ENCODE data around the gene NASP. TPM values are rescaled to one million over a fixed set of nuclear protein-coding genes. Genes with fewer than 3 reads are reported as not detected.
A peak's percentile ranks its signal among the peaks of the same experiment; 100 is the strongest.

NASP gene
- total RNA-seq, 3 donors from 2014 or later (not counting 1 experiment from before 2014, with no cell fraction given): 109 to 171 (median 121) TPM

- Mint-ChIP-seq H3K9me3 (no peaks in the 10 kb centered on the region), H3K4me3 (no peak overlapping the region), H3K36me3 (peaks cover 11% of the 10 kb centered on the region), H3K4me1 (no peaks in the 10 kb centered on the region), H3K27ac (no peak overlapping the region), H3K27me3 (ENCODE audit: low read depth in 2 of 2) (no peaks in the 10 kb centered on the region)
- Histone ChIP-seq H3K4me1 (ENCODE audit: control insufficient read depth, insufficient read depth, low read length) (no peaks in the 10 kb centered on the region), H3K4me3 (ENCODE audit: low read length) (no peak overlapping the region), H3K27ac (ENCODE audit: low read length) (no peak overlapping the region), H3K27me3 (ENCODE audit: control insufficient read depth, insufficient read depth, low read length) (no peaks in the 10 kb centered on the region), H3K36me3 (ENCODE audit: control insufficient read depth, insufficient read depth, low read length) (peaks cover 72% of the 10 kb centered on the region), H3K9me3 (ENCODE audit: control insufficient read depth, insufficient read depth, low read length) (no peaks in the 10 kb centered on the region)
- TF ChIP-seq CTCF (IDR thresholded peaks at IDR 0.05): no peak
- no peak for ATAC-seq
- DNase-seq: no peak
- intact Hi-C loops (cut with micrococcal nuclease): no loop called here
These were observed 45.2 kb downstream of the NASP start for GRCh38 chr1:45629035-45629434.

- Histone ChIP-seq H3K9me3 (ENCODE audit: control insufficient read depth, insufficient read depth, low read length) (no peaks in the 10 kb centered on the region), H3K27ac (ENCODE audit: low read length) (no peak overlapping the region), H3K4me1 (ENCODE audit: control insufficient read depth, insufficient read depth, low read length) (no peaks in the 10 kb centered on the region), H3K4me3 (ENCODE audit: low read length) (no peak overlapping the region), H3K36me3 (ENCODE audit: control insufficient read depth, insufficient read depth, low read length) (peaks cover 79% of the 10 kb centered on the region), H3K27me3 (ENCODE audit: control insufficient read depth, insufficient read depth, low read length) (no peaks in the 10 kb centered on the region)
- no peak for TF ChIP-seq CTCF (IDR thresholded peaks at IDR 0.05)
- H3K4me3 Mint-ChIP-seq: no peak overlapping the region
- intact Hi-C loops (cut with micrococcal nuclease): no loop called here
- H3K36me3 Mint-ChIP-seq: peaks cover 11% of the 10 kb centered on the region
- H3K27me3 Mint-ChIP-seq (ENCODE audit: low read depth in 2 of 2): no peaks in the 10 kb centered on the region
- H3K27ac Mint-ChIP-seq: peak overlapping the region; percentile 23 to 45
- H3K4me1 Mint-ChIP-seq: no peaks in the 10 kb centered on the region
- 79% methylated on average over 1 of the region's 1 CpG for WGBS (ENCODE audit: insufficient coverage)
- no peak for DNase-seq
- no peak for ATAC-seq
- no peaks in the 10 kb centered on the region for H3K9me3 Mint-ChIP-seq
These were observed 46.6 kb downstream of the NASP start for GRCh38 chr1:45630429-45630828.

GRCh38 chr1:45635211-45635610, 51.4 kb downstream of the NASP start:
- Mint-ChIP-seq H3K36me3 (peaks cover 11% of the 10 kb centered on the region), H3K4me1 (no peaks in the 10 kb centered on the region), H3K27ac (no peak overlapping the region), H3K9me3 (no peaks in the 10 kb centered on the region), H3K27me3 (ENCODE audit: low read depth in 2 of 2) (no peaks in the 10 kb centered on the region), H3K4me3 (no peak overlapping the region)
- no CpG with 5 or more reads among the region's 1 CpG for WGBS (ENCODE audit: insufficient coverage)
- TF ChIP-seq CTCF (IDR thresholded peaks at IDR 0.05): no peak
- Histone ChIP-seq H3K4me3 (ENCODE audit: low read length) (no peak overlapping the region), H3K4me1 (ENCODE audit: control insufficient read depth, insufficient read depth, low read length) (no peaks in the 10 kb centered on the region), H3K36me3 (ENCODE audit: control insufficient read depth, insufficient read depth, low read length) (peaks cover 86% of the 10 kb centered on the region), H3K27ac (ENCODE audit: low read length) (no peak overlapping the region), H3K9me3 (ENCODE audit: control insufficient read depth, insufficient read depth, low read length) (no peaks in the 10 kb centered on the region), H3K27me3 (ENCODE audit: control insufficient read depth, insufficient read depth, low read length) (no peaks in the 10 kb centered on the region)
- ATAC-seq: no peak
- intact Hi-C loops (cut with micrococcal nuclease): no loop called here
- DNase-seq: no peak

GRCh38 chr1:45640293-45640692, 56.5 kb downstream of the NASP start:
- DNase-seq: no peak
- peaks cover 14% of the 10 kb centered on the region for H3K36me3 Mint-ChIP-seq
- ATAC-seq: no peak
- Histone ChIP-seq H3K27me3 (ENCODE audit: control insufficient read depth, insufficient read depth, low read length) (no peaks in the 10 kb centered on the region), H3K9me3 (ENCODE audit: control insufficient read depth, insufficient read depth, low read length) (no peaks in the 10 kb centered on the region), H3K4me1 (ENCODE audit: control insufficient read depth, insufficient read depth, low read length) (no peaks in the 10 kb centered on the region), H3K36me3 (ENCODE audit: control insufficient read depth, insufficient read depth, low read length) (peaks cover 66% of the 10 kb centered on the region), H3K4me3 (ENCODE audit: low read length) (no peak overlapping the region), H3K27ac (ENCODE audit: low read length) (no peak overlapping the region)
- H3K4me1 Mint-ChIP-seq: peaks cover 0 to 10% of the 10 kb centered on the region in 2 donors
- WGBS (ENCODE audit: insufficient coverage): 94% methylated on average over 1 of the region's 1 CpG
- intact Hi-C loops (cut with micrococcal nuclease): no loop called here
- H3K27me3 Mint-ChIP-seq (ENCODE audit: low read depth in 2 of 2): no peaks in the 10 kb centered on the region
- H3K4me3 Mint-ChIP-seq: no peak overlapping the region
- no peaks in the 10 kb centered on the region for H3K9me3 Mint-ChIP-seq
- H3K27ac Mint-ChIP-seq: no peak overlapping the region
- no peak for TF ChIP-seq CTCF (IDR thresholded peaks at IDR 0.05)
